Esophagus (tissue), 2 donors: ENCODE data around the gene PROX1. TPM values are rescaled to one million over a fixed set of nuclear protein-coding genes. Genes with fewer than 3 reads are reported as not detected.

ENCODE experiments used
- H3K27ac ChIP-seq, 2 donors: one replicate each; pipeline ENCODE4 v1.5.1; 2013; ENCODE audit warnings: low read depth in 2 of 2, mild to moderate bottlenecking in 2 of 2, inconsistent platforms in 1 of 2, low read length in 1 of 2, moderate library complexity in 1 of 2
- H3K27me3 ChIP-seq, 2 donors: one replicate each; pipeline ENCODE4 v1.6.1; 2013; ENCODE audit warnings: low read length in 2 of 2, control low read depth in 1 of 2, mild to moderate bottlenecking in 1 of 2; ENCODE audit not compliant: insufficient read depth in 2 of 2, control insufficient read depth in 1 of 2
- H3K36me3 ChIP-seq, 2 donors: one replicate each; pipeline ENCODE4 v1.6.1; 2013; ENCODE audit warnings: low read length in 1 of 2; ENCODE audit not compliant: control insufficient read depth in 2 of 2, insufficient read depth in 2 of 2
- H3K4me1 ChIP-seq, 2 donors: one replicate each; pipeline ENCODE4 v1.6.1; 2013; ENCODE audit warnings: low read length in 1 of 2; ENCODE audit not compliant: control insufficient read depth in 2 of 2, insufficient read depth in 2 of 2
- H3K4me3 ChIP-seq, 2 donors: one replicate each; pipeline ENCODE4 v1.5.1; 2013; ENCODE audit warnings: low read length in 2 of 2, mild to moderate bottlenecking in 2 of 2, low read depth in 1 of 2, moderate library complexity in 1 of 2
- H3K9me3 ChIP-seq, 2 donors: one replicate each; pipeline ENCODE4 v1.6.1; 2013; ENCODE audit warnings: mild to moderate bottlenecking in 2 of 2, low read depth in 1 of 2, low read length in 1 of 2, moderate library complexity in 1 of 2; ENCODE audit not compliant: control insufficient read depth in 2 of 2, insufficient read depth in 1 of 2
- WGBS, 2 donors: extraction: QIAGEN DNeasy Blood & Tissue Kit; methylation state at CpG; one replicate each; pipeline ENCODE4 v1.1.7; 2013; 5-methylcytosine and 5-hydroxymethylcytosine counted together
- polyA plus RNA-seq, 2 donors: library from polyadenylated mRNA; stranded (reverse); fragments of 200-250 nt; gene quantifications; one replicate each; pipeline ENCODE4 v1.2.3, GENCODE V29; 2013
- donor health status: healthy with polysubstance abuse.
- donor health status: Bipolar disorder and iron deficiency.

The PROX1 gene
- polyA plus RNA-seq, 2 donors, result 0.18 to 0.26 TPM

GRCh38 chr1:214006845-214007244 lies 19.1 kb downstream of the PROX1 start:
- WGBS, 2 donors, result 76 to 81% methylated on average over 3 of the region's 3 CpGs
- Histone ChIP-seq H3K9me3 (no peaks in the 10 kb centered on the region), H3K36me3 (no peaks in the 10 kb centered on the region), H3K27me3 (no peaks in the 10 kb centered on the region), H3K4me1 (no peaks in the 10 kb centered on the region), H3K4me3 (no peak overlapping the region), H3K27ac (no peak overlapping the region)

GRCh38 chr1:214008347-214008746 lies 20.6 kb downstream of the PROX1 start:
- Histone ChIP-seq H3K9me3 (no peaks in the 10 kb centered on the region), H3K27ac (no peak overlapping the region), H3K4me3 (no peak overlapping the region), H3K4me1 (no peaks in the 10 kb centered on the region), H3K27me3 (no peaks in the 10 kb centered on the region), H3K36me3 (no peaks in the 10 kb centered on the region)
- WGBS, 2 donors, result 84 to 88% methylated on average over 3 of the region's 3 CpGs

GRCh38 chr1:214008791-214009422 lies 21.1 kb downstream of the PROX1 start:
- H3K27ac ChIP-seq, result no peak overlapping the region
- H3K36me3 ChIP-seq, result no peaks in the 10 kb centered on the region
- WGBS, 2 donors, result 58 to 63% methylated on average over 8 of the region's 8 CpGs
- H3K4me3 ChIP-seq, result no peak overlapping the region
- no peaks in the 10 kb centered on the region for H3K27me3 ChIP-seq
- no peaks in the 10 kb centered on the region for H3K9me3 ChIP-seq
- H3K4me1 ChIP-seq, result no peaks in the 10 kb centered on the region

GRCh38 chr1:214009423-214010196 lies 21.8 kb downstream of the PROX1 start:
- Histone ChIP-seq H3K4me1 (no peaks in the 10 kb centered on the region), H3K4me3 (no peak overlapping the region), H3K36me3 (no peaks in the 10 kb centered on the region), H3K27me3 (no peaks in the 10 kb centered on the region), H3K27ac (no peak overlapping the region), H3K9me3 (no peaks in the 10 kb centered on the region)
- WGBS, 2 donors, result 79 to 85% methylated on average over 14 of the region's 14 CpGs

GRCh38 chr1:214010197-214010573 lies 22.4 kb downstream of the PROX1 start:
- Histone ChIP-seq H3K36me3 (no peaks in the 10 kb centered on the region), H3K4me1 (no peaks in the 10 kb centered on the region), H3K27ac (no peak overlapping the region), H3K9me3 (no peaks in the 10 kb centered on the region), H3K27me3 (no peaks in the 10 kb centered on the region), H3K4me3 (no peak overlapping the region)
- WGBS, 2 donors, result 86 to 96% methylated on average over 1 of the region's 1 CpG

GRCh38 chr1:214010717-214011116 lies 22.9 kb downstream of the PROX1 start:
- Histone ChIP-seq H3K27ac (no peak overlapping the region), H3K9me3 (no peaks in the 10 kb centered on the region), H3K4me3 (no peak overlapping the region), H3K4me1 (no peaks in the 10 kb centered on the region), H3K36me3 (no peaks in the 10 kb centered on the region), H3K27me3 (no peaks in the 10 kb centered on the region)
- WGBS, 2 donors, result 92 to 97% methylated on average over 2 of the region's 2 CpGs

GRCh38 chr1:214012418-214012817 lies 24.6 kb downstream of the PROX1 start:
- Histone ChIP-seq H3K9me3 (no peaks in the 10 kb centered on the region), H3K27ac (no peak overlapping the region), H3K36me3 (no peaks in the 10 kb centered on the region), H3K4me3 (no peak overlapping the region), H3K4me1 (no peaks in the 10 kb centered on the region), H3K27me3 (no peaks in the 10 kb centered on the region)
- 21 to 36% methylated on average over 2 of the region's 2 CpGs for WGBS, 2 donors

- 88 to 92% methylated on average over 15 of the region's 15 CpGs for WGBS, 2 donors
- no peaks in the 10 kb centered on the region for H3K27me3 ChIP-seq
- H3K4me1 ChIP-seq, result no peaks in the 10 kb centered on the region
- no peaks in the 10 kb centered on the region for H3K9me3 ChIP-seq
- no peak overlapping the region for H3K27ac ChIP-seq
- H3K36me3 ChIP-seq, result no peaks in the 10 kb centered on the region
- H3K4me3 ChIP-seq, result no peak overlapping the region
These were observed 26.0 kb downstream of the PROX1 start for GRCh38 chr1:214013614-214014377.

- no peak overlapping the region for H3K4me3 ChIP-seq
- 64 to 75% methylated on average over 4 of the region's 4 CpGs for WGBS, 2 donors
- H3K27ac ChIP-seq, result no peak overlapping the region
- no peaks in the 10 kb centered on the region for H3K27me3 ChIP-seq
- no peaks in the 10 kb centered on the region for H3K36me3 ChIP-seq
- no peaks in the 10 kb centered on the region for H3K9me3 ChIP-seq
- H3K4me1 ChIP-seq, result no peaks in the 10 kb centered on the region
These were observed 27.0 kb downstream of the PROX1 start for GRCh38 chr1:214014730-214015129.
